ENCODE data around the gene DMWD. TPM values are rescaled to one million over a fixed set of nuclear protein-coding genes. Genes with fewer than 3 reads are reported as not detected.

Gene DMWD
- total RNA-seq, 2 experiments from 2014 or later: 23.5 to 26.0 TPM

DNA sequence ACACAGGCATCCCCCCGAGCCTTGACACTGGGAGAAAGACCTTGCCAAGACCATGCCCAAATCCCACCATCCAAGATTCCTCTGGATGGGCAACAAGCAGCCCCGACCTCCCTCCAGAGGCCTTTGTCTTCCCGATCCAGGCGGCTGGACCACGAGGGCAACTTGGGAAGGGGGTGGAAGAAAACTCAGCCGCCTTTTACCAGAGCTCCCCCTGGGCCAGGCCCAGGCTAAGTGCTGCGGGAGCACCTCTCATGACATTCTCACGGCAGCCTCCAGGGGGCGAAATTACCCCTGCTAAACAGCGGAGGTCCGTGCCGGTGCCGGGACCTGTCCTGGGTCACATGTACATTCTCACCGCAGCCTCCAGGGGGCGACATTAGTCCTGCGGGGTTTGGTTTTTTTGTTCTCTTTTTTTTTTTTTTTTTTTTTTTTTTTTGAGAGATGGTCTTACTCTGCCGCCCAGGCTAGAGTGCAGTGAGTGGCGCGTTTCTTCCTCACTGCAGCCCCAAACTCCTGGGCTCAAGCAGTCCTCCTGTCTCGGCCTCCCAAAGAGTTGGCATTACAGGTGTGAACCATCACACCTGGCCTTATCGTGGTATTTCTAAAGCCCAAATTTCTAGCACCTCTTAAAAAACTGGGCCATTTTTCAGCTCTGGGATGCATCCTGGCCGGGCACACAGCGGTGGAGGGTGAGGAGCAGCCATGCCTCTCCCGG lies 24.5 kb upstream of the DMWD start:
- peak; percentile 99 for ATAC-seq
- H3K27ac Mint-ChIP-seq: no peak overlapping the region

DNA sequence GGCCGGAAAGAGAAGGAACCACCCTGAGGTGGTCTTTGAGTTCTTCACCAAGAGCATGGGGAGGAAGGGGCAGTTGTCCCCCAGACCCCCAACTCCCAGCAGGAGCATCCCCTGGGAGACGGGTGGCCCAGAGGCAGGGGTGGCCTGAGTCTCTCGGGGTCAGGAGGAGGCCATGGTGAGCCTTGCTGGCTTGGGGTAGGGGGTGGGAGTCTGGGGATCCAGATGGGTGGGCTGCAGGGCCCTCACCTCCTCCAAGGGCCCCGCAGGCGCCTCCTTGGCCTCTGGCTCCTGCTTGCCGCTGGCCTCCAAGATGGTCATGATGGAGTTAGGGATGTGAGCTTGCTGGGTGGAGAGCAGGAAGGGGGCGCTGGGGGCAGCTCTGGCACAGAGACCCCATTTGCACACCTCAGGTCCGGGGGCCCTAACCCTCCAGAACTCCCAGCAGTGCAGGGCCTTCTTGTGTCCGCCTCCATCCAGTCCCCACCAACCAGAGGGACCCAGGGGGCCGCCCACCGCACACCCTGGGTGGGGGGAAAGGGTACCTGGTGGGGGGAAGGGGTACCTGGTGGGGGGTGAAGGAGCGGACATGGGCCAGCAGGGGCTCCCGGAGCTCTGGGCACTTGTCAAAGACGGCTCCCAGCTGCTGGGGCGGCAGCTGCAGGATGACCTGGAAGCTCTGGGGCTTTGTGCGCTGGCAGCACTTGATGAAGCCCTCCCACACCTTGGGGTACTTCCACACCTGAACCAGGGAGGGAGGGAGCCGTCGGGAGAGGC lies 23.8 kb upstream of the DMWD start:
- no peaks in the 10 kb centered on the region for H3K9me3 Mint-ChIP-seq
- intact Hi-C loops (cut with micrococcal nuclease): no loop called here
- TF ChIP-seq, protein P1, sequence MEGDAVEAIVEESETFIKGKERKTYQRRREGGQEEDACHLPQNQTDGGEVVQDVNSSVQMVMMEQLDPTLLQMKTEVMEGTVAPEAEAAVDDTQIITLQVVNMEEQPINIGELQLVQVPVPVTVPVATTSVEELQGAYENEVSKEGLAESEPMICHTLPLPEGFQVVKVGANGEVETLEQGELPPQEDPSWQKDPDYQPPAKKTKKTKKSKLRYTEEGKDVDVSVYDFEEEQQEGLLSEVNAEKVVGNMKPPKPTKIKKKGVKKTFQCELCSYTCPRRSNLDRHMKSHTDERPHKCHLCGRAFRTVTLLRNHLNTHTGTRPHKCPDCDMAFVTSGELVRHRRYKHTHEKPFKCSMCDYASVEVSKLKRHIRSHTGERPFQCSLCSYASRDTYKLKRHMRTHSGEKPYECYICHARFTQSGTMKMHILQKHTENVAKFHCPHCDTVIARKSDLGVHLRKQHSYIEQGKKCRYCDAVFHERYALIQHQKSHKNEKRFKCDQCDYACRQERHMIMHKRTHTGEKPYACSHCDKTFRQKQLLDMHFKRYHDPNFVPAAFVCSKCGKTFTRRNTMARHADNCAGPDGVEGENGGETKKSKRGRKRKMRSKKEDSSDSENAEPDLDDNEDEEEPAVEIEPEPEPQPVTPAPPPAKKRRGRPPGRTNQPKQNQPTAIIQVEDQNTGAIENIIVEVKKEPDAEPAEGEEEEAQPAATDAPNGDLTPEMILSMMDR (IDR thresholded peaks at IDR 0.05): no peak
- ATAC-seq (no peak), DNase-seq (no peak)
- H3K4me3 Mint-ChIP-seq: no peak overlapping the region
- H3K27me3 Mint-ChIP-seq: no peaks in the 10 kb centered on the region
- H3K36me3 Mint-ChIP-seq (ENCODE audit: low read depth): peaks cover 11% of the 10 kb centered on the region
- POLR2A ChIA-PET: interaction anchor here (0.6 to 2.2 kb wide), 9 partner anchors 7 to 69 kb away, joined by 3 to 8 read pairs (median 4); partner anchors contain the start of genes DMWD, IRF2BP1 and SIX5
- peaks cover 2% of the 10 kb centered on the region for H3K4me1 Mint-ChIP-seq (ENCODE audit: low read depth)
- H3K27ac Mint-ChIP-seq: no peak overlapping the region
- CTCF ChIA-PET: interaction anchor here (0.6 to 6.1 kb wide), 45 partner anchors 8 to 449 kb away, joined by 3 to 52 read pairs (median 4); partner anchors contain the start of genes CCDC61, DMPK, DMWD and FBXO46

More for the DNA sequence above, 24.5 kb upstream of the DMWD start:
- ChIA-PET POLR2A (interaction anchor here (0.6 to 2.2 kb wide), 10 partner anchors 9 to 195 kb away, joined by 3 to 8 read pairs (median 4); partner anchors contain the start of genes DMWD, IRF2BP1 and SIX5), CTCF (interaction anchor here (0.6 to 6.1 kb wide), 47 partner anchors 9 to 448 kb away, joined by 3 to 52 read pairs (median 4); partner anchors contain the start of genes CCDC61, DMPK, DMWD and FBXO46)
- H3K4me1 Mint-ChIP-seq (ENCODE audit: low read depth): peaks cover 2% of the 10 kb centered on the region
- TF ChIP-seq, protein P1 (IDR thresholded peaks at IDR 0.05): peak; percentile 100
- DNase-seq: peak; percentile 98
- H3K9me3 Mint-ChIP-seq: no peaks in the 10 kb centered on the region
- H3K27me3 Mint-ChIP-seq: no peaks in the 10 kb centered on the region
- H3K36me3 Mint-ChIP-seq (ENCODE audit: low read depth): peaks cover 11% of the 10 kb centered on the region
- no peak overlapping the region for H3K4me3 Mint-ChIP-seq
- intact Hi-C loops (cut with micrococcal nuclease): no loop called here

DNA sequence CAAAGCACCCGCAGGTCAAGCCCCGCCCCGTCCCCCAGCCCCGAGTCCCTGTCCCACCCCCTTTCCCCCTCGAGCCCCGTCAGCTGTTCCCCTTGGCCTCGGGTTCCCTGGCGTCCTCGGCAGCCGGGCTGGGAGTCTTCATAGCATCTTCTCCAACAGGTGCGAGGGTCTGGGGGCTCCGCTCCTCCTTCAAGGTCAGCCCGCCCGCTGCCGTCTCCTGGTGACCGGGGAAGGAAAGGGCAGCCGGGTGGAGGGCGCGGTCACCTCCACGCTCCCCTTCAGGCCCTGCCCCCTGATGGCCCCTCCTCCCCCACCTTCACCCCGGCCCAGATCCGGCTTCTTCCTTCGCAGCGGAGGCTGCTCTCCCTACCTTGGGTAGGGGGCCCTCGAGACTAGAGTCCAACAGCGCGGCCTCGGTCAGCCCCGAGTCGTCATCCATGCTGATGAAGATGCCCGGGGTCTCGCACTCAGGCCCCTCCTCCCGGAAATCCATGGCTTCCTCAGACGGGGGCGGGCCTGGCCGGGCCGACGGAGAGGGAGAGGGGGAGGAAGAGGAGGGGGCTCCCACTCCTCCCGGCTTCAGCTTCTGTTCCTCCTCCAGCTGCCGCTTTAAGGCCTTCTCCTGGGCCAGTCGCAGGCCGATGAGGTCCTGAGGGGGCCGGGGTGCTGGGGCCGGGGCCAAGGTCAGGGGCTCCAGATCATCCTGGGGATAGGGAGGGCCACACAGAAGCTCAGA lies 23.0 kb upstream of the DMWD start:
- H3K4me3 Mint-ChIP-seq: no peak overlapping the region
- no peaks in the 10 kb centered on the region for H3K9me3 Mint-ChIP-seq
- ATAC-seq (no peak), DNase-seq (peak; percentile 19)
- no peak overlapping the region for H3K27ac Mint-ChIP-seq
- intact Hi-C loops (cut with micrococcal nuclease): no loop called here
- TF ChIP-seq, protein P1 (IDR thresholded peaks at IDR 0.05): no peak
- CTCF ChIA-PET: interaction anchor here (1.0 to 6.1 kb wide), 10 partner anchors 11 to 195 kb away, joined by 3 to 52 read pairs (median 13); partner anchors contain the start of genes DMWD, MYPOP and SIX5
- H3K27me3 Mint-ChIP-seq: peaks cover 2% of the 10 kb centered on the region
- POLR2A ChIA-PET: interaction anchor here (1.3 to 2.6 kb wide), 5 partner anchors 8 to 68 kb away, joined by 3 to 8 read pairs (median 5); partner anchors contain the start of gene DMWD
- peaks cover 11% of the 10 kb centered on the region for H3K36me3 Mint-ChIP-seq (ENCODE audit: low read depth)
- H3K4me1 Mint-ChIP-seq (ENCODE audit: low read depth): peaks cover 2% of the 10 kb centered on the region

DNA sequence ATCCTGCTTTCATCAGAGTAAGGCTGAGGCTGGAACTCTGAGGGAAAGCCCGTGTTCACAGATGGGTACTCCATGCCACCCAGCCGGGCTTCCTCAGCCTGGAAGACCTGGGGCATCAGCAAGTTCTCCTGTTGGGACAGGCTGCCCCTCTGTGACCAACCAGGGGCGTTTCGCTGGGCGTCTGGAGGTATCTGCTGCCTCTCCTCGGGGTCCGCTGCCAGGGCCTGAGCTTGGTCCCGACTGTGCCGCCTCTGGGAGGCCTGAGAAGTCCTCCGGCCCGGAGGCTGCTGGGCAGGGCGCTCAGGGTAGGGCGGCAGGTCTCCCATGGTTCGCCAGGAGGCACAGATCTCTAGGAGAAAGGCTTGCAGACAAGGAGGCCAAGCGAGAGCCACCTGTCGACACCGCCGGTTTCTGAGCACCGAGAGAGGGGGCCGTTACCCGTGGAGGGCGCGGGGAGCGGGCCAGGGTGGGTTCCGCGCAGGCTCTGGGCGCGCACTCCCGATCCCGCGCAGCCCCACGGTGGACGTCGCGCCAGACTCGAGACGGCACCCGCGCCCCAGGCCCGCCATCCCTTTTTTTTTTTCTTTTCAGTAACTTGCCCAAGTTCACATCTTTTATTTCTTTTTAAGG lies 22.3 kb upstream of the DMWD start, which contains the start of gene RSPH6A:
Gene RSPH6A, minus strand, starts transcription at position 458 of the 630 bp plus-strand sequence. Its CDS starts 132 bp downstream, at position 326.
- H3K9me3 Mint-ChIP-seq: no peaks in the 10 kb centered on the region
- ATAC-seq (no peak), DNase-seq (no peak)
- POLR2A ChIA-PET: interaction anchor here (1.0 to 2.6 kb wide), 5 partner anchors 9 to 33 kb away, joined by 3 to 8 read pairs (median 4); partner anchors contain the start of genes DMPK and DMWD
- H3K4me3 Mint-ChIP-seq: no peak within 1 kb of the TSS
- H3K4me1 Mint-ChIP-seq (ENCODE audit: low read depth): peaks cover 2% of the 10 kb centered on the region
- H3K27me3 Mint-ChIP-seq: peaks cover 2% of the 10 kb centered on the region
- peaks cover 7% of the 10 kb centered on the region for H3K36me3 Mint-ChIP-seq (ENCODE audit: low read depth)
- CTCF ChIA-PET: interaction anchor here (2.1 to 6.1 kb wide), 3 partner anchors 16 to 46 kb away, joined by 10 to 52 read pairs (median 12); partner anchors contain the start of gene SIX5
- intact Hi-C loops (cut with micrococcal nuclease): no loop called here
- TF ChIP-seq, protein P1 (IDR thresholded peaks at IDR 0.05): no peak
- no peak within 1 kb of the TSS for H3K27ac Mint-ChIP-seq

Data from activated CD8-positive, alpha-beta T cell treated with anti-CD3 and anti-CD28 coated beads for 36 hours (primary cell).